ENCODE data around the gene FRAS1.

Gene FRAS1

GRCh38 chr4:78337244-78338020, 280.3 kb downstream of the FRAS1 start:
- H2AFZ ChIP-seq (ENCODE audit: low read depth, low read length): no peak overlapping the region
- H3K4me1 ChIP-seq (ENCODE audit: insufficient read depth, low read length): no peaks in the 10 kb centered on the region
- H3K27me3 ChIP-seq (ENCODE audit: insufficient read depth, low read length, poor library complexity): peaks cover 13% of the 10 kb centered on the region
- ATAC-seq (ENCODE audit: insufficient read depth, low read depth): no peak
- no peak overlapping the region for H3K4me2 ChIP-seq (ENCODE audit: insufficient read depth, low read length)
- TF ChIP-seq EZH2 (IDR thresholded peaks at IDR 0.05; ENCODE audit: borderline replicate concordance, low read depth, low read length, severe bottlenecking) (no peak), CTCF (IDR thresholded peaks at IDR 0.05; ENCODE audit: borderline replicate concordance, extremely low read depth, low read length, poor library complexity, severe bottlenecking) (no peak)
- no peak overlapping the region for H3K27ac ChIP-seq (ENCODE audit: low read length)
- H3K9me3 ChIP-seq (ENCODE audit: insufficient read depth, low read length, severe bottlenecking): no peaks in the 10 kb centered on the region
- DNase-seq: no peak
- no peak overlapping the region for H3K9ac ChIP-seq (ENCODE audit: low read depth, low read length)
- H3K79me2 ChIP-seq (ENCODE audit: insufficient read depth, low read length): no peaks in the 10 kb centered on the region
- no peaks in the 10 kb centered on the region for H3K36me3 ChIP-seq (ENCODE audit: insufficient read depth, low read length)
- H3K4me3 ChIP-seq (ENCODE audit: low read depth in 1 of 2, low read length in 2 of 2): no peak overlapping the region
- H4K20me1 ChIP-seq (ENCODE audit: insufficient read depth, low read length): no peaks in the 10 kb centered on the region

- no peak for DNase-seq
- H3K4me3 ChIP-seq (ENCODE audit: low read depth in 1 of 2, low read length in 2 of 2): no peak overlapping the region
- no peaks in the 10 kb centered on the region for H3K9me3 ChIP-seq (ENCODE audit: insufficient read depth, low read length, severe bottlenecking)
- peaks cover 4% of the 10 kb centered on the region; the same call in 1 of the 2 replicates for H3K4me1 ChIP-seq (ENCODE audit: insufficient read depth, low read length)
- H3K36me3 ChIP-seq (ENCODE audit: insufficient read depth, low read length): no peaks in the 10 kb centered on the region
- no peak for TF ChIP-seq CTCF (IDR thresholded peaks at IDR 0.05; ENCODE audit: borderline replicate concordance, extremely low read depth, low read length, poor library complexity, severe bottlenecking)
- no peak for TF ChIP-seq EZH2 (IDR thresholded peaks at IDR 0.05; ENCODE audit: borderline replicate concordance, low read depth, low read length, severe bottlenecking)
- ATAC-seq (ENCODE audit: insufficient read depth, low read depth): no peak
- no peak overlapping the region for H3K9ac ChIP-seq (ENCODE audit: low read depth, low read length)
- H2AFZ ChIP-seq (ENCODE audit: low read depth, low read length): no peak overlapping the region
- no peaks in the 10 kb centered on the region for H4K20me1 ChIP-seq (ENCODE audit: insufficient read depth, low read length)
- H3K27ac ChIP-seq (ENCODE audit: low read length): no peak overlapping the region
- no peak overlapping the region for H3K4me2 ChIP-seq (ENCODE audit: insufficient read depth, low read length)
- no peaks in the 10 kb centered on the region for H3K79me2 ChIP-seq (ENCODE audit: insufficient read depth, low read length)
- H3K27me3 ChIP-seq (ENCODE audit: insufficient read depth, low read length, poor library complexity): peaks cover 3% of the 10 kb centered on the region
These were observed 285.0 kb downstream of the FRAS1 start for GRCh38 chr4:78342125-78342524.

- no peak for DNase-seq
These were observed 286.6 kb downstream of the FRAS1 start for GRCh38 chr4:78343682-78344081.

More at GRCh38 chr4:78343682-78344081, 286.6 kb downstream of the FRAS1 start:
- no peak for TF ChIP-seq CTCF (IDR thresholded peaks at IDR 0.05; ENCODE audit: borderline replicate concordance, extremely low read depth, low read length, poor library complexity, severe bottlenecking)
- TF ChIP-seq EZH2 (IDR thresholded peaks at IDR 0.05; ENCODE audit: borderline replicate concordance, low read depth, low read length, severe bottlenecking): no peak
- H3K4me1 ChIP-seq (ENCODE audit: insufficient read depth, low read length): peaks cover 4% of the 10 kb centered on the region; the same call in 1 of the 2 replicates
- H3K27me3 ChIP-seq (ENCODE audit: insufficient read depth, low read length, poor library complexity): peaks cover 3% of the 10 kb centered on the region
- H3K4me2 ChIP-seq (ENCODE audit: insufficient read depth, low read length): no peak overlapping the region
- no peaks in the 10 kb centered on the region for H3K9me3 ChIP-seq (ENCODE audit: insufficient read depth, low read length, severe bottlenecking)
- H2AFZ ChIP-seq (ENCODE audit: low read depth, low read length): no peak overlapping the region
- no peaks in the 10 kb centered on the region for H3K79me2 ChIP-seq (ENCODE audit: insufficient read depth, low read length)
- H3K4me3 ChIP-seq (ENCODE audit: low read depth in 1 of 2, low read length in 2 of 2): no peak overlapping the region
- ATAC-seq (ENCODE audit: insufficient read depth, low read depth): no peak
- H4K20me1 ChIP-seq (ENCODE audit: insufficient read depth, low read length): no peaks in the 10 kb centered on the region
- H3K36me3 ChIP-seq (ENCODE audit: insufficient read depth, low read length): no peaks in the 10 kb centered on the region
- no peak overlapping the region for H3K27ac ChIP-seq (ENCODE audit: low read length)
- no peak overlapping the region for H3K9ac ChIP-seq (ENCODE audit: low read depth, low read length)

Measured in DND-41 (cell line).